ENCODE data around the gene MAML2.

Gene MAML2

GRCh38 chr11:96232132-96232531 is 110.9 kb downstream of the MAML2 start:
- no peak for DNase-seq

DNA sequence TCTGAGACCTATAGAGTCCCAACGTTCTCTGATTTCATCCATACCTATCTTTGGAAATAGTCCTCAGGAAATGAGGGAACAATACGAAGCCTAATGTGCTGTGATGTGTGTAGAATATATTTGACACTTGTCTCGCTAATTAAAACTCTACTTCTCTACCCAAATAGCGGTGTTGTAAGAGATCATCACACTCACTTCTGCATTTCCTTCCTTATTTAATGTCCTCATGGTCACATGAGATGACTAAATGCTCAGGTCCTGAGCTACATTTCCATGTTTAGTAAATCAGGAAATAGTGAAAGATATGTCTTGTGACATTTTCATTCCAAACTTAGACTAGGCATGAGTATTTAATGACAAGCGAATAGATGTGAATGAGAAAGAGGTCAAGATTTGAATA is 112.3 kb downstream of the MAML2 start:
- DNase-seq, result no peak

GRCh38 chr11:96229354-96229977 is 113.5 kb downstream of the MAML2 start:
- DNase-seq, result no peak

DNA sequence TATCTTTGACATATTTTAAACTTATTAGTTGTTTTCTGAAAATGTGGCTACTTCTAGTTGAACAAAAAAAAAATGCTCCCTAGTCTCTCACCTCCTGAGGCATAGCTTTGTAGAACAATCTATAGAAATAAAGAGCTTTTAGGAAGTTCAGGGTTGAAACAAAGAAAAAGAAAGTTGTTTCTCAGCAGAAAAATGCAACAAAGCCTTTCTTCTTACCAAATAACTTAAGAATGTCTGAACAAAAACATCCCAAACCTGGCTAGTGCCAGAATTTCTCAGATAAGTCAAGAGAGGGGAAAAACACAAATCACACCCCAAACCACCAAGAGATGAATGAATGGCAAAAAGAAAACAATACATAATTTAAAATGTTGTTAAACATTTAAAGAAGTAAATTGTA is 114.1 kb downstream of the MAML2 start:
- no peak for DNase-seq

- no peak for DNase-seq
Measured at GRCh38 chr11:96228473-96228891, 114.5 kb downstream of the MAML2 start.

- no peak for DNase-seq
Measured at GRCh38 chr11:96227244-96227643, 115.8 kb downstream of the MAML2 start.

DNA sequence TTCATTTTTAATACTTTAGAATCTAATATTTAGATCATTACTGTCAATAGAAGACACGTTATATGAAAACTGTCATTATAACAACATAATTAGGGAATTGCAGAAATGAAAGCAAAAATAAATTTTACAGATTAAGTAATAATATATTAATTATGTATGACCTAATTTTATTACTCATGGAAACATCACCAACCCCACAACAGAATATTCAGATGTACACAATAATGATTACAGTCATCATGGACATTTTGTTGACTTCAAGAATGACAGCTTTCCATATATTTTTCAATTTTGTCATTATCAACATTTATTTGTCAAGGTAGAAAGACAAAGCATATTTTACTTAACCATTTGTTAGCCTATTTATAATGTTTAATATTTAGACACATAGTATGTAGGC is 119.9 kb downstream of the MAML2 start:
- DNase-seq, result no peak

DNA sequence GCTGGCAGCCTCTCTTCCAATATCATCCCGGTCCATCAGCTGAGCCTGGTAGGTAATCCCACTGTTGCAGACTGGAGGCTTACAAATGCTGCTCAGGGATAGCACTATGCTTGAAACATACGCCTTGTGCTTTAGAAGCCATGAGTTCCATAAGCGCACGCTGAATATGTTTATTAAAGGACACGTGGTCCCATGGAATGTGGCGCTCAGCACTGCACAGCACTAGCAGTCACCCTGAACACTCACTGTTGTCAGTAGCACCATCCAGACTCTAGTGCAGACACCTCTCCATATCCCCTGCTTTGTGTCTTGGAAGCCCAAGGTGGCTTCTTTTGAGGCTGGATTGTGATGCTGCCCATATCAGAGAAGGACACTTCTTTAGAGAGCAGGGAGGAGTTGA is 120.9 kb downstream of the MAML2 start:
- DNase-seq, result no peak

GRCh38 chr11:96221244-96222070 is 121.5 kb downstream of the MAML2 start:
- no peak for DNase-seq

- DNase-seq, result no peak
Measured at GRCh38 chr11:96219981-96220623, 122.9 kb downstream of the MAML2 start.

DNA sequence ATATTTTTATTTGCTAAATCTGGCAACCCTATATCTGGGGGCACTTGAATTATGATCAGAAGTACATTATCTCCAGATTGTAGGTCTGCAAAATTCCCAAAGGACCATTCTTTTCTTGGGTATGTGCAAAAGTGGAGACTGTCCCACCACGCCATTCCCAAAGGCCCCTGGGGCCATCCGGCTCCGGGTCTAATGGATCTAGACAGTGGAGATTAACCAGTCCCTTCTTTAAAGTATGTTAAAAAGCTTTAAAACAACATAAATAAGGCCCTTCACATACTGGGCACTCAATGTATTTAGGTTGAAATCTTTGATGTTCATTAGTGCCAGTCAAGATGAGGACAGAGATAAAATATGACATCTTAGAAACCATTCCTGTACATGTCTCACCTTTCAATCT is 124.1 kb downstream of the MAML2 start:
- DNase-seq, result no peak

GRCh38 chr11:96218006-96218405 is 125.0 kb downstream of the MAML2 start:
- no peak for DNase-seq

DNA sequence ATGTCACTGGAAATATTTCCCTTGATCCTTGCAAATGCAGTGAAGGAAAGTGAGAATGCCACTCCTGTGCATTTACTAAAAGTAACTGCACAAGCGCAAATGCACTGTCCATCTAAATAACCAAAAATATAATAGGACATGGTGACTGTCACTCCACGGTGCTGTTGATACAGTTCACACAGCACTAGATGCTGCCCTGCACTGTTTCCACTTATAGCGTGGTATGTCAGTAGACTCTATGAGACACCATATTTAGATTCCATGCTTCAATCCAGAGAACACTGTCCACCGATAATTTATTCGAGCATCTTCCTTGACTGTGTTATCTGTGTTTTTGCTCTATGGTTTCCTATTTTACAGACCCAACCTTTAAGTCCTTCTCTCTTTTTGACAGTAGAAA is 125.8 kb downstream of the MAML2 start:
- no peak for DNase-seq

DNA sequence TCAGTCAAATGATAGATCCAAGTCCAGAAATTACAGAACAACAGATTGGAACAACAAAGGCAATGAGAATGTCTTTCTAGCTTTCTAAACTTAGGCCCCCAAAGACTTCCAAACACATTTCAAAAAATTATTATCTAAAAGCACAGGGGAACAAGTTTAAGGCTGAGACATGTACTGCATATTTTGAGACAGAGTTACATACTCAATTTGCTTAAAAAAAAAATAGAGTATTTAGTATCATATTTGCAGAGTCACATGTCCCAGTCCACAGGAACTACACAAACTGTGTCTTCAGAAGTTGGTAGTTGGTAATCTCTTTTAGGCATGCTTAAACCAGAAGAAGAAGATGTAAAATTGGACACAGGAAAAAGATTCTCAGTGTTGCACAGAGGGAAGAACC is 127.2 kb downstream of the MAML2 start:
- DNase-seq, result no peak

- DNase-seq, result no peak
Measured at GRCh38 chr11:96215110-96215782, 127.7 kb downstream of the MAML2 start.

DNA sequence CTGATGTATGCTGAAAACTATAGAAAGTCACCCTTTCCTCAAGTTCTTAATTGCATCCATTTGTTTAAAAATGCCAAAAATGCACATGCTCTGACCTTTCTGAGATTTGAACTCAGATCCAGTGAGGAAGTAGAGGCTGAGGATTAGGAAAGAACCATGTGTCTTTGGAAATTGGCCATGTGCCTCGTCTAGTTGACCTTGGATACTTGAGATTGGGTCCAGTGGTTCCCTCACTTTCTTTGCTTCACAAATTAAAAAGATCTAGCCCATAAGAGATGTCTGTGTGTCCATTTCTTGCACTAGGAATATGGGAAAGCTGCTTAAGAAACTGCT is 128.3 kb downstream of the MAML2 start:
- DNase-seq, result no peak

GRCh38 chr11:96213500-96213899 is 129.5 kb downstream of the MAML2 start:
- no peak for DNase-seq

DNA sequence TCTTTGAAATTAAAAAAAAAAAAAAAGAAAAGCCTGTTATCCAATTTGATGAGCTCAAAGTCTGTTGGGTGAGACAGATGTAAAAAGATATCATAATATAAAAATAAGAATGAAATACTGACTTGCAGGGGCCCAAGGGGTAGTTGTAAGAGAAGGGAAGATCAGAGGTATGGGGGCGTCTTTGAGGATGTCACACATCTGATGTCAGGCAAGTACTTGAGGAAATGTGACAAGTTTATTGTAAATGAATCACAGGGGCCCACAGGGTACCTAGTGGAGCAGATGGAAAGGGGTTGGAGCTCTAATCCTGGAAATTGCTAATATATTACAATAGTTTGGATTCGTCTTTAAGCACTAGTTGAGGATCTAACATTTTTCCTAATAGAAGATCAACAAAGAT is 131.6 kb downstream of the MAML2 start:
- DNase-seq, result no peak

- DNase-seq, result no peak
Measured at GRCh38 chr11:96207459-96208449, 135.2 kb downstream of the MAML2 start.

DNA sequence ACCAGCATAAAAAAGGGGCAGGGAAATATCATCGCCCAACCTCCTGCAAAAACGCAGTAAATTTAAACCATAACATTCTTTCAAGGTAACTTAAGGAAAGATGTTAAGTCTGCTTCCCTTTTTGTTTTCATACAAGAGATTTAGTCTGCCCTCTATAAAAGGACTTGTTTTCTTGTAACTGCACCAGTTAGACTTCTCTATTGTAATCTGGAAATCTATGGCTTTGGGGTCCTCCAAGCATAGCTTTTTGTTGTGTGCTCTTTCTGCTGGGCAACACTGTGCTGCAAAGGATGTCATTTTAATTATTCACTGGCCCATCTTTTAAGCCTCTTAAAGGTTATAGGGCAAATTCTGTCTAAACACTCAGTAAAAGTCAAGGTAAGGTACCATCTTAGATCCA is 136.0 kb downstream of the MAML2 start:
- no peak for DNase-seq

GRCh38 chr11:96205460-96205809 is 137.6 kb downstream of the MAML2 start:
- no peak for DNase-seq

DNA sequence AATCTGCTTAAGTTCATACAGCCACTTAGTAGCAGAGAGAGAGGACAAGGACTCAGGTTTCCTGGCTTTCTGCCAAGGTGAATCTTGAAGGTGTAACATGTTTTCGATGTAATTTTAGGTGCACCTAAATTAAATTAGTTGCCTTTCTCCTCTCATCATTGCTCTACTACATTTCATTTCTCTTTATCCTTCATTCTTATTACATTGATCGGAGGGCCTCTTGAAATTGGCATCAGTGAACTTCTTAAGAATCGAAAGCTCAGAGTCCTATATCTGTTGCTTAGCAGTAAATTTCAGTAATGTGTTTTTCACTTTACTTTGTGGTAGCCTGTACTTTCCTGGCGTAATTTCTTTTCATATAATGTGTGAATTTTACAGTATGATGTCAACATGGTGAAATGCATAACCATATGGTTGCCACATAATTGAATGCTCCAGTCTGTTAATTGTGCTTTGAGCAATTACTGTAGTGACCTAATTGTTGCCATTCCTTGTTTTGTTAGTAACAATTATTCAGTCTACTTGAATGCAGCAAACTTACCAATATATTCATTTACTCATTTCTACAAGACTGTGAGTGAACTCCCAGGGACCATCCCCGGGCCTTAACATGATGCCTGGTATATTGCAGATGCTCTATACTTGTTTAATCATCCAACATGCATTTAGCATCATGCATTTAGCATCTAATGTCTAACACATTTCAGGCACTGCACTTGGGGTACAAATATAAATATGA is 138.1 kb downstream of the MAML2 start:
- no peak for DNase-seq

Measured in NCI-H2081 treated with DMSO at 0.1 percent for 48 hours (cell line).